Measurements from ENCODE around the gene SEPTIN6.
"Not testable (repeated sequence)": the region's sequence is repeated elsewhere in the genome, so short reads cannot be mapped to it uniquely, and the experiment has no call there.

The SEPTIN6 gene

GRCh38 chrX:119690921-119691716 lies 1.8 kb downstream of the SEPTIN6 start:
- DNase-seq: no peak

- no peak for DNase-seq
These were observed 4.1 kb downstream of the SEPTIN6 start for GRCh38 chrX:119688911-119689321.

- no peak for DNase-seq
These were observed 5.1 kb downstream of the SEPTIN6 start for GRCh38 chrX:119687661-119688413.

GRCh38 chrX:119686087-119686691 lies 6.8 kb downstream of the SEPTIN6 start:
- no peak for DNase-seq

GRCh38 chrX:119685225-119686066 lies 7.5 kb downstream of the SEPTIN6 start:
- DNase-seq: no peak

- peak; percentile 55 for DNase-seq
These were observed 8.1 kb downstream of the SEPTIN6 start for GRCh38 chrX:119684916-119685224.

- DNase-seq: not testable (repeated sequence)
These were observed 8.7 kb downstream of the SEPTIN6 start for GRCh38 chrX:119684312-119684711.

- no peak for DNase-seq
These were observed 10.7 kb downstream of the SEPTIN6 start for GRCh38 chrX:119682019-119682989.

GRCh38 chrX:119677654-119677981 lies 15.3 kb downstream of the SEPTIN6 start:
- no peak for DNase-seq

GRCh38 chrX:119676949-119677653 lies 15.9 kb downstream of the SEPTIN6 start:
- DNase-seq: no peak

GRCh38 chrX:119673336-119673735 lies 19.6 kb downstream of the SEPTIN6 start:
- DNase-seq: no peak

GRCh38 chrX:119672426-119672825 lies 20.5 kb downstream of the SEPTIN6 start:
- peak; percentile 43 for DNase-seq

GRCh38 chrX:119669424-119670037 lies 23.4 kb downstream of the SEPTIN6 start:
- no peak for DNase-seq

- DNase-seq: no peak
These were observed 25.7 kb downstream of the SEPTIN6 start for GRCh38 chrX:119667111-119667878.

GRCh38 chrX:119664877-119665276 lies 28.1 kb downstream of the SEPTIN6 start:
- DNase-seq: not testable (repeated sequence)

- DNase-seq: no peak
These were observed 31.5 kb downstream of the SEPTIN6 start for GRCh38 chrX:119661486-119661885.

GRCh38 chrX:119659522-119659921 lies 33.4 kb downstream of the SEPTIN6 start:
- DNase-seq: no peak

GRCh38 chrX:119655125-119655524 lies 37.8 kb downstream of the SEPTIN6 start:
- no peak for DNase-seq

- no peak for DNase-seq
These were observed 38.8 kb downstream of the SEPTIN6 start for GRCh38 chrX:119654112-119654531.

GRCh38 chrX:119648421-119648775 lies 44.6 kb downstream of the SEPTIN6 start:
- no peak for DNase-seq
